Measurements from ENCODE around the gene DNAJB4. TPM values are rescaled to one million over a fixed set of nuclear protein-coding genes. Genes with fewer than 3 reads are reported as not detected.

DNAJB4 gene
- total and polyA plus RNA-seq, 5 donors from 2014 or later: 7.6 to 34.4 (median 8.9) TPM

- Mint-ChIP-seq H3K4me3 (no peak overlapping the region), H3K36me3 (no peaks in the 10 kb centered on the region), H3K9me3 (peaks cover 0 to 4% (median 0%) of the 10 kb centered on the region in 7 donors), H3K4me1 (no peaks in the 10 kb centered on the region), H3K27ac (no peak overlapping the region), H3K27me3 (peaks cover 17% of the 10 kb centered on the region)
- H3K27me3 ChIP-seq (ENCODE audit: control insufficient read depth, insufficient read depth, low read length): peaks cover 2% of the 10 kb centered on the region
- ATAC-seq (ENCODE audit: low read depth in 2 of 2): no peak
- no peaks in the 10 kb centered on the region for H3K4me1 ChIP-seq (ENCODE audit: control insufficient read depth, insufficient read depth, low read length, poor library complexity, severe bottlenecking)
- H3K36me3 ChIP-seq (ENCODE audit: control insufficient read depth, insufficient read depth, low read length): no peaks in the 10 kb centered on the region
- H3K4me3 ChIP-seq (ENCODE audit: low read depth, low read length): no peak overlapping the region
- H3K9me3 ChIP-seq (ENCODE audit: control insufficient read depth in 2 of 2, low read length in 2 of 2): no peaks in the 10 kb centered on the region
- no peak for DNase-seq
- H3K27ac ChIP-seq (ENCODE audit: insufficient read depth, low read length, poor library complexity, severe bottlenecking): no peak overlapping the region
Measured at GRCh38 chr1:78029793-78030192, 25.1 kb downstream of the DNAJB4 start.

GRCh38 chr1:78032996-78033796 lies 28.5 kb downstream of the DNAJB4 start:
- H3K36me3 ChIP-seq (ENCODE audit: control insufficient read depth, insufficient read depth, low read length): no peaks in the 10 kb centered on the region
- no peaks in the 10 kb centered on the region for H3K4me1 Mint-ChIP-seq
- no peak overlapping the region for H3K27ac Mint-ChIP-seq
- no peaks in the 10 kb centered on the region for H3K9me3 ChIP-seq (ENCODE audit: control insufficient read depth in 2 of 2, low read length in 2 of 2)
- no peaks in the 10 kb centered on the region for H3K36me3 Mint-ChIP-seq
- H3K9me3 Mint-ChIP-seq: no peaks in the 10 kb centered on the region
- no peak for DNase-seq
- H3K27me3 Mint-ChIP-seq: peaks cover 17% of the 10 kb centered on the region
- no peak overlapping the region for H3K27ac ChIP-seq (ENCODE audit: insufficient read depth, low read length, poor library complexity, severe bottlenecking)
- H3K4me3 Mint-ChIP-seq: no peak overlapping the region
- H3K4me3 ChIP-seq (ENCODE audit: low read depth, low read length): no peak overlapping the region
- peaks cover 8% of the 10 kb centered on the region for H3K27me3 ChIP-seq (ENCODE audit: control insufficient read depth, insufficient read depth, low read length)
- H3K4me1 ChIP-seq (ENCODE audit: control insufficient read depth, insufficient read depth, low read length, poor library complexity, severe bottlenecking): no peaks in the 10 kb centered on the region
- ATAC-seq (ENCODE audit: low read depth in 2 of 2): no peak

DNA sequence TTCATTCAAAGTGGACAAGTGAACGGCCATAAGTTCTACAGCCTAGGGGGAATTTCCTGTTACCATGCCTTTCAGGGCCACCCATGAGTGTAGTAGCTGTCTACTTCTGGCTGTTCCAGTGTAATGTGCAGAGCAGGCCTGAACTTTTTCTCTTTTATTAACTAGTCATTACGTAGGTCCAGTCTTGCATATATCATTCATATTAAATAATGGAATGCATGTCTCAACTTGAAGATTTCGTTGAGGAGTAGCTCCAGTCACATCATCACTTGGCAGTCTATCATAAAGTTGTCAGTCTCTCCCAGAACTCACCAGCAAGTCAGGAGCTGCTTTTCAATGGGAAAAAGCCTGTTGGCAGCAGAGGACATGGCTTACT lies 29.0 kb downstream of the DNAJB4 start:
- H3K27me3 Mint-ChIP-seq: peaks cover 22% of the 10 kb centered on the region
- Histone ChIP-seq H3K9me3 (ENCODE audit: control insufficient read depth in 2 of 2, low read length in 2 of 2) (no peaks in the 10 kb centered on the region), H3K4me3 (ENCODE audit: low read depth, low read length) (no peak overlapping the region), H3K36me3 (ENCODE audit: control insufficient read depth, insufficient read depth, low read length) (no peaks in the 10 kb centered on the region), H3K4me1 (ENCODE audit: control insufficient read depth, insufficient read depth, low read length, poor library complexity, severe bottlenecking) (no peaks in the 10 kb centered on the region), H3K27ac (ENCODE audit: insufficient read depth, low read length, poor library complexity, severe bottlenecking) (no peak overlapping the region), H3K27me3 (ENCODE audit: control insufficient read depth, insufficient read depth, low read length) (peaks cover 8% of the 10 kb centered on the region)
- no peaks in the 10 kb centered on the region for H3K36me3 Mint-ChIP-seq
- ATAC-seq (ENCODE audit: low read depth in 2 of 2) (no peak), DNase-seq (no peak)
- H3K4me3 Mint-ChIP-seq: no peak overlapping the region
- no peak overlapping the region for H3K27ac Mint-ChIP-seq
- H3K9me3 Mint-ChIP-seq: no peaks in the 10 kb centered on the region
- H3K4me1 Mint-ChIP-seq: no peaks in the 10 kb centered on the region

DNA sequence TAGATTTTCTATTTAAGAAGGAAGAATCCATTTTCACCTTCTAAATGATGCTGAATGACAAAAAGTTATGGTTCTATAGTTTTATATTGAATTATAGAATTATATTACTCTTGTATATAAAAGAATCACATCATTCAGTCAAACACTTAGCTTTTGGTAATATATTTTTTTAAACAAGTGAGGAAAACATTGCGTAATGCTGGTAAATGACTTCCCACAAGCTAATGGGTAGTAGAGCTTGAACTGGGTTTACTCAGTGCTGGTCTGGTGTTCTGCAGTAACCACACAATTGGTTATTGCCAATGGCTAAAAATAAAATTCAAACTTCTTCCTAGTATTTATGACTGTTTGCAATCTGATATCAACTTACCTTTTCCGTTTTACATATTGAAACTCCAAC lies 30.4 kb downstream of the DNAJB4 start:
- Mint-ChIP-seq H3K36me3 (no peaks in the 10 kb centered on the region), H3K27me3 (peaks cover 29% of the 10 kb centered on the region), H3K4me3 (no peak overlapping the region), H3K9me3 (peaks cover 0 to 2% (median 0%) of the 10 kb centered on the region in 7 donors), H3K27ac (no peak overlapping the region), H3K4me1 (no peaks in the 10 kb centered on the region)
- H3K27ac ChIP-seq (ENCODE audit: insufficient read depth, low read length, poor library complexity, severe bottlenecking): no peak overlapping the region
- H3K9me3 ChIP-seq (ENCODE audit: control insufficient read depth in 2 of 2, low read length in 2 of 2): no peaks in the 10 kb centered on the region
- no peak for DNase-seq
- no peak overlapping the region for H3K4me3 ChIP-seq (ENCODE audit: low read depth, low read length)
- no peaks in the 10 kb centered on the region for H3K4me1 ChIP-seq (ENCODE audit: control insufficient read depth, insufficient read depth, low read length, poor library complexity, severe bottlenecking)
- peaks cover 13% of the 10 kb centered on the region for H3K27me3 ChIP-seq (ENCODE audit: control insufficient read depth, insufficient read depth, low read length)
- no peak for ATAC-seq (ENCODE audit: low read depth in 2 of 2)
- H3K36me3 ChIP-seq (ENCODE audit: control insufficient read depth, insufficient read depth, low read length): no peaks in the 10 kb centered on the region

GRCh38 chr1:78036450-78036849 lies 31.7 kb downstream of the DNAJB4 start:
- no peaks in the 10 kb centered on the region for H3K9me3 ChIP-seq (ENCODE audit: control insufficient read depth in 2 of 2, low read length in 2 of 2)
- peaks cover 13% of the 10 kb centered on the region for H3K27me3 ChIP-seq (ENCODE audit: control insufficient read depth, insufficient read depth, low read length)
- H3K27ac ChIP-seq (ENCODE audit: insufficient read depth, low read length, poor library complexity, severe bottlenecking): no peak overlapping the region
- Mint-ChIP-seq H3K9me3 (peaks cover 0 to 2% (median 0%) of the 10 kb centered on the region in 7 donors), H3K4me3 (no peak overlapping the region), H3K27me3 (peaks cover 38% of the 10 kb centered on the region), H3K27ac (no peak overlapping the region), H3K36me3 (no peaks in the 10 kb centered on the region), H3K4me1 (peaks cover 5 to 8% (median 6%) of the 10 kb centered on the region in 4 donors)
- DNase-seq (no peak), ATAC-seq (ENCODE audit: low read depth in 2 of 2) (no peak)
- H3K36me3 ChIP-seq (ENCODE audit: control insufficient read depth, insufficient read depth, low read length): no peaks in the 10 kb centered on the region
- no peaks in the 10 kb centered on the region for H3K4me1 ChIP-seq (ENCODE audit: control insufficient read depth, insufficient read depth, low read length, poor library complexity, severe bottlenecking)
- no peak overlapping the region for H3K4me3 ChIP-seq (ENCODE audit: low read depth, low read length)

- DNase-seq (no peak), ATAC-seq (ENCODE audit: low read depth in 2 of 2) (no peak)
- no peaks in the 10 kb centered on the region for H3K36me3 Mint-ChIP-seq
- no peak overlapping the region for H3K4me3 Mint-ChIP-seq
- H3K9me3 Mint-ChIP-seq: peaks cover 0 to 2% (median 0%) of the 10 kb centered on the region in 7 donors
- H3K9me3 ChIP-seq (ENCODE audit: control insufficient read depth in 2 of 2, low read length in 2 of 2): no peaks in the 10 kb centered on the region
- no peak overlapping the region for H3K27ac ChIP-seq (ENCODE audit: insufficient read depth, low read length, poor library complexity, severe bottlenecking)
- peaks cover 45% of the 10 kb centered on the region for H3K27me3 Mint-ChIP-seq
- H3K27ac Mint-ChIP-seq: no peak overlapping the region
- H3K4me1 ChIP-seq (ENCODE audit: control insufficient read depth, insufficient read depth, low read length, poor library complexity, severe bottlenecking): no peaks in the 10 kb centered on the region
- no peak overlapping the region for H3K4me3 ChIP-seq (ENCODE audit: low read depth, low read length)
- peaks cover 5 to 8% (median 6%) of the 10 kb centered on the region in 4 donors for H3K4me1 Mint-ChIP-seq
- no peaks in the 10 kb centered on the region for H3K36me3 ChIP-seq (ENCODE audit: control insufficient read depth, insufficient read depth, low read length)
- peaks cover 13% of the 10 kb centered on the region for H3K27me3 ChIP-seq (ENCODE audit: control insufficient read depth, insufficient read depth, low read length)
Measured at GRCh38 chr1:78038071-78038470, 33.3 kb downstream of the DNAJB4 start.

DNA sequence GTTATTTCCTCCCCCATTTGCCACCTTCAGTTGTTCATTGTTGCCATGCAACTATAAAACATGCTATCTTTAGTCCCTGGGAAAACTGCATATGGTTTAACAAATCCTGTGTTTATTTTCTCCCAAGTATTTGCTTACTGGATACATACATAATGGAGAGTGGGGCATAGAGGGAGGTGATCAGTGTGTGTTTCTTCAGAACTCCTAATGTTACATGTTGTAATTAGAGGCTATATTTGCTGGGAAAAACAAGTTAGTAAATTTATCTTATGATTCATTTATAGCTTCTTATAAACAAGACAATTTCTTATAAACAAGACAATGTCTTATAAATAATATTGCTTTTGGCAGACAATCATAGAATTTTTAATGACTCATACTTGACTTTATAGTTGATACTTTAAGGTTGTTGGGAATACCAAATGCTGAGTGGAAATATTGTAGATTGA lies 33.8 kb downstream of the DNAJB4 start:
- Mint-ChIP-seq H3K27ac (no peak overlapping the region), H3K27me3 (peaks cover 49% of the 10 kb centered on the region), H3K4me1 (peaks cover 5 to 8% (median 6%) of the 10 kb centered on the region in 4 donors), H3K4me3 (no peak overlapping the region), H3K36me3 (no peaks in the 10 kb centered on the region), H3K9me3 (peaks cover 0 to 2% (median 0%) of the 10 kb centered on the region in 7 donors)
- no peak overlapping the region for H3K4me3 ChIP-seq (ENCODE audit: low read depth, low read length)
- no peaks in the 10 kb centered on the region for H3K4me1 ChIP-seq (ENCODE audit: control insufficient read depth, insufficient read depth, low read length, poor library complexity, severe bottlenecking)
- ATAC-seq (ENCODE audit: low read depth in 2 of 2) (no peak), DNase-seq (no peak)
- H3K9me3 ChIP-seq (ENCODE audit: control insufficient read depth in 2 of 2, low read length in 2 of 2): no peaks in the 10 kb centered on the region
- peaks cover 15% of the 10 kb centered on the region for H3K27me3 ChIP-seq (ENCODE audit: control insufficient read depth, insufficient read depth, low read length)
- no peak overlapping the region for H3K27ac ChIP-seq (ENCODE audit: insufficient read depth, low read length, poor library complexity, severe bottlenecking)
- no peaks in the 10 kb centered on the region for H3K36me3 ChIP-seq (ENCODE audit: control insufficient read depth, insufficient read depth, low read length)
